PC-9 (cell line): ENCODE measurements around the gene FALEC. TPM values are rescaled to one million over a fixed set of nuclear protein-coding genes. Genes with fewer than 3 reads are reported as not detected.

ENCODE experiments used
- BruUV-seq: library from RNA; stranded (reverse); fragments of 400-500 nt; replicated peaks from 2 replicates; lab custom pipeline; 2021; lab: Mats Ljungman, UMichigan
- CTCF ChIA-PET: fragments of 300-600 bp; sonication (Branson Sonifier 250); formaldehyde crosslinking; loops from one replicate; lab custom pipeline; 2022; ENCODE audit warnings: antibody characterized with exemption; lab: Charles Lee
- POLR2A ChIA-PET: fragments of 300-600 bp; sonication (Branson Sonifier 250); formaldehyde crosslinking; loops from one replicate; lab custom pipeline; 2022; ENCODE audit warnings: antibody characterized with exemption; ENCODE audit not compliant: unreplicated experiment; lab: Charles Lee
- DNase-seq, 2 experiments: peaks; one replicate each; pipeline versions ENCODE4 v3.0.0 to v3.0.0-alpha.2; 2015 to 2022; ENCODE audit warnings: mixed read lengths in 1 of 2
- H2AFZ ChIP-seq: fragments of 200-600 bp; sonication (generic); 2 replicates; pipeline ENCODE4 v1.8.1; 2017; ENCODE audit warnings: antibody characterized with exemption
- H3F3A ChIP-seq: fragments of 200-600 bp; sonication (generic); 2 replicates; pipeline ENCODE4 v1.8.1; 2017; ENCODE audit warnings: antibody characterized with exemption, mild to moderate bottlenecking, low read depth; ENCODE audit not compliant: insufficient read depth
- H3K27ac ChIP-seq: fragments of 200-600 bp; sonication (generic); 2 replicates; pipeline ENCODE4 v1.6.1; 2016; ENCODE audit warnings: mixed run types
- H3K27me3 ChIP-seq: fragments of 200-600 bp; sonication (generic); 2 replicates; pipeline ENCODE4 v1.6.1; 2016; ENCODE audit warnings: low read depth, mixed run types; ENCODE audit not compliant: insufficient read depth
- H3K36me3 ChIP-seq: fragments of 200-600 bp; sonication (generic); 2 replicates; pipeline ENCODE4 v1.6.1; 2016; ENCODE audit warnings: low read depth, mixed run types
- H3K4me1 ChIP-seq: fragments of 200-600 bp; sonication (generic); replicated peaks from 2 replicates; pipeline ENCODE4 v1.6.1; 2016; ENCODE audit warnings: mixed run types; ENCODE audit not compliant: insufficient read depth
- H3K4me2 ChIP-seq: fragments of 200-600 bp; sonication (generic); 2 replicates; pipeline ENCODE4 v1.6.1; 2017; ENCODE audit warnings: mixed run types
- H3K4me3 ChIP-seq: fragments of 200-600 bp; sonication (generic); 2 replicates; pipeline ENCODE4 v1.6.1; 2016; ENCODE audit warnings: mixed run types
- H3K79me2 ChIP-seq: fragments of 200-600 bp; sonication (generic); 2 replicates; pipeline ENCODE4 v1.6.1; 2017; ENCODE audit warnings: low read depth, mixed run types
- H3K9me2 ChIP-seq: fragments of 200-600 bp; sonication (generic); 2 replicates; pipeline ENCODE4 v1.8.1; 2017; ENCODE audit warnings: mild to moderate bottlenecking; ENCODE audit not compliant: insufficient read depth
- H3K9me3 ChIP-seq: fragments of 200-600 bp; sonication (generic); 2 replicates; pipeline ENCODE4 v1.8.1; 2016; ENCODE audit warnings: low read depth; ENCODE audit not compliant: insufficient read depth
- H4K20me1 ChIP-seq: fragments of 200-600 bp; sonication (generic); 2 replicates; pipeline ENCODE4 v1.8.1; 2017; ENCODE audit not compliant: insufficient read depth
- EZH2 ChIP-seq: fragments of 200-600 bp; sonication (generic); IDR thresholded peaks from 2 replicates; pipeline ENCODE4 v1.8.0; 2017; ENCODE audit warnings: antibody characterized with exemption, low read depth
- intact Hi-C: fragments of 100-400 bp; cut with micrococcal nuclease; formaldehyde crosslinking; loops from one replicate; pipeline ENCODE4 v1.10.0; 2022; ENCODE audit not compliant: unreplicated experiment
- total RNA-seq: library from RNA; stranded (reverse); gene quantifications from 2 replicates; pipeline ENCODE4 v1.2.3, GENCODE V29; 2021
- TF ChIP-seq, protein P1 (sequence below): fragments of 200-600 bp; sonication (generic); conservative IDR thresholded peaks from 2 replicates; pipeline ENCODE4 v1.6.1; 2017; ENCODE audit warnings: mixed run types, antibody characterized with exemption, mild to moderate bottlenecking, moderate library complexity

FALEC gene
- total RNA-seq, 1 experiment from 2014 or later = 0.94 TPM

DNA sequence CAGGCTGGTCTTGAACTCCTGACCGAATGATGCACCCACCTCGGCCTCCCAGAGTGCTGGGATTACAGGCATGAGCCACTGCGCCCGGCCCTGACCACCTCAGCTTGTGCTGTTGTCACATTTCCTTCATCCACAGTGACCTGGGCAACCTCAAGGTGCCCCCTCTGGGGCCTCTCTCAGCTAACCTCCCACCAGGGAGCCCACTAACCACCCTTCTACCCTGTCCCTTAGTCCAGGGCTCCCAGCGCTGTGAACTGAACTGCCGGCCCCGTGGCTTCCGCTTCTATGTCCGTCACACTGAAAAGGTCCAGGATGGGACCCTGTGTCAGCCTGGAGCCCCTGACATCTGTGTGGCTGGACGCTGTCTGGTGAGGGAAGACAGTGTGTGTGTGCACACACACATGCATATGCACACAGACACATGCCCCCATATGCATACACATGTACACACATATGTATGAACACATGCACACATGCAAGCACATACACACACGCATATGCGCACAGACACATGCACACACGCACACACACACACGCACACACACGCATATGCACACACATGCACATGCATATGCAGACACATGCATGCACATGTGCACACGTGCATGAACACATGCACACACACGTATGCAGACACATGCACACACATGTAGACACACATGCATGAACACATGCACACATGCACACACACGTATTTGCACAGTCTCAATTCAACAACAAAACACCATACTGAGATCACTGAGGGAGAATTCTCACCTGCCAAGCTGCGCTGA lies 39.8 kb downstream of the FALEC start:
- POLR2A ChIA-PET = interaction anchor here (0.6 kb wide), 1 partner anchor 19 kb away, joined by 6 read pairs; no protein-coding TSS in a partner anchor

DNA sequence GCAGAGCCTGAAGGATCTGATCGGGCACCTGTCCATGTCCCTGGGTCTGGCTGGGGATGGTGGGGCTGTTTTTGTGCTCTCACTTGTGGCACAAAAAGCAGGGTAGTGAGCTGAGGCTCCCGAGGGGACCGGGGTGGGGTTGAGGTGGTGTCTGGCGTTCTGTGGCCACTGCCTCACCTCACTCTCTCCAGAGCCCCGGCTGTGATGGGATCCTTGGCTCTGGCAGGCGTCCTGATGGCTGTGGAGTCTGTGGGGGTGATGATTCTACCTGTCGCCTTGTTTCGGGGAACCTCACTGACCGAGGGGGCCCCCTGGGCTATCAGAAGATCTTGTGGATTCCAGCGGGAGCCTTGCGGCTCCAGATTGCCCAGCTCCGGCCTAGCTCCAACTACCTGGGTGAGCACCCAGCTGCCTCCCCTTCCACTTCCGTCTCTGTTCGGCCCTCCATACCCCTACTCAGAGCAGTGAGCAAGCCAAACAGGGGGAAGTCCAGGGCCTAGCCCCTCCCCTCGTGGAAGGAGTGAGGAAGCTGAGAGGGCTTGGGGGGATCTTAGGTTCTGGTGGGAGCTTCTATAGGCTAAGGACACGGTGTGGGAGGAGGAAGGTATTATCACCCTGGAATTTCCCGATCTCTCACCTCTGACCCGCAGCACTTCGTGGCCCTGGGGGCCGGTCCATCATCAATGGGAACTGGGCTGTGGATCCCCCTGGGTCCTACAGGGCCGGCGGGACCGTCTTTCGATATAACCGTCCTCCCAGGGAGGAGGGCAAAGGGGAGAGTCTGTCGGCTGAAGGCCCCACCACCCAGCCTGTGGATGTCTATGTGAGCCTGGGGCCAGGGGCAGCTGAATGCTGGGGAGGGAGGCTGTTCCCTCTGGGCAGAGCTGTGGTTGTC lies 40.7 kb downstream of the FALEC start:
- Histone ChIP-seq H2AFZ (no peak overlapping the region), H3K4me2 (no peak overlapping the region), H3K9me2 (no peaks in the 10 kb centered on the region), H4K20me1 (no peaks in the 10 kb centered on the region), H3K4me1 (peaks cover 36% of the 10 kb centered on the region), H3F3A (peaks cover 47% of the 10 kb centered on the region), H3K36me3 (no peaks in the 10 kb centered on the region), H3K27me3 (no peaks in the 10 kb centered on the region), H3K79me2 (peaks cover 18% of the 10 kb centered on the region), H3K4me3 (no peak overlapping the region), H3K9me3 (no peaks in the 10 kb centered on the region), H3K27ac (no peak overlapping the region)
- no TSS peak for BruUV-seq
- POLR2A ChIA-PET = no interaction called here
- CTCF ChIA-PET = no interaction called here
- intact Hi-C loops = no loop called here
- no peak for DNase-seq
- TF ChIP-seq EZH2 = no peak
- TF ChIP-seq, protein P1, sequence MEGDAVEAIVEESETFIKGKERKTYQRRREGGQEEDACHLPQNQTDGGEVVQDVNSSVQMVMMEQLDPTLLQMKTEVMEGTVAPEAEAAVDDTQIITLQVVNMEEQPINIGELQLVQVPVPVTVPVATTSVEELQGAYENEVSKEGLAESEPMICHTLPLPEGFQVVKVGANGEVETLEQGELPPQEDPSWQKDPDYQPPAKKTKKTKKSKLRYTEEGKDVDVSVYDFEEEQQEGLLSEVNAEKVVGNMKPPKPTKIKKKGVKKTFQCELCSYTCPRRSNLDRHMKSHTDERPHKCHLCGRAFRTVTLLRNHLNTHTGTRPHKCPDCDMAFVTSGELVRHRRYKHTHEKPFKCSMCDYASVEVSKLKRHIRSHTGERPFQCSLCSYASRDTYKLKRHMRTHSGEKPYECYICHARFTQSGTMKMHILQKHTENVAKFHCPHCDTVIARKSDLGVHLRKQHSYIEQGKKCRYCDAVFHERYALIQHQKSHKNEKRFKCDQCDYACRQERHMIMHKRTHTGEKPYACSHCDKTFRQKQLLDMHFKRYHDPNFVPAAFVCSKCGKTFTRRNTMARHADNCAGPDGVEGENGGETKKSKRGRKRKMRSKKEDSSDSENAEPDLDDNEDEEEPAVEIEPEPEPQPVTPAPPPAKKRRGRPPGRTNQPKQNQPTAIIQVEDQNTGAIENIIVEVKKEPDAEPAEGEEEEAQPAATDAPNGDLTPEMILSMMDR = no peak

More for the DNA sequence above, 39.8 kb downstream of the FALEC start:
- peaks cover 54% of the 10 kb centered on the region for H3F3A ChIP-seq
- H3K9me2 ChIP-seq = no peaks in the 10 kb centered on the region
- TF ChIP-seq, protein P1 = no peak
- no peak for TF ChIP-seq EZH2
- intact Hi-C loops = no loop called here
- BruUV-seq = no TSS peak
- H3K27me3 ChIP-seq = no peaks in the 10 kb centered on the region
- H3K4me2 ChIP-seq = no peak overlapping the region
- peaks cover 40% of the 10 kb centered on the region for H3K4me1 ChIP-seq
- H2AFZ ChIP-seq = no peak overlapping the region
- DNase-seq = no peak
- no peak overlapping the region for H3K4me3 ChIP-seq
- peaks cover 13% of the 10 kb centered on the region for H3K79me2 ChIP-seq
- CTCF ChIA-PET = interaction anchor here (0.6 kb wide), 1 partner anchor 711 kb away, joined by 5 read pairs; no protein-coding TSS in a partner anchor
- H3K36me3 ChIP-seq = no peaks in the 10 kb centered on the region
- no peaks in the 10 kb centered on the region for H4K20me1 ChIP-seq
- H3K27ac ChIP-seq = no peak overlapping the region
- no peaks in the 10 kb centered on the region for H3K9me3 ChIP-seq

DNA sequence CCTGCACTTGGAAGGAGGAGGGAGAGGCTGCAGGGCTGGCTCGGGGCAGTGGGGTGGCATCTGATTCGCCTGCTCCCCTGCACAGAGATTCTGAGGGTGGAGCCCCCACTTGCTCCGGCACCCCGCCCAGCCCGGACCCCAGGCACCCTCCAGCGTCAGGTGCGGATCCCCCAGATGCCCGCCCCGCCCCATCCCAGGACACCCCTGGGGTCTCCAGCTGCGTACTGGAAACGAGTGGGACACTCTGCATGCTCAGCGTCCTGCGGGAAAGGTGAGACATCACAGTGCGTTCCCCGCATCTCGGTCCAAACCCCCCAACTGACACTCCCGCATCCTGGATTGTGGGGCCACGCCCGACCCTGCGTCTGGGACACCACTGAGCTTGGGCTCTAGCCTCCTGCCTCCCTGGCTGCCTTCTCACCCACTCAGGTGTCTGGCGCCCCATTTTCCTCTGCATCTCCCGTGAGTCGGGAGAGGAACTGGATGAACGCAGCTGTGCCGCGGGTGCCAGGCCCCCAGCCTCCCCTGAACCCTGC lies 41.6 kb downstream of the FALEC start:
- ChIA-PET POLR2A (no interaction called here), CTCF (no interaction called here)
- Histone ChIP-seq H3K27me3 (no peaks in the 10 kb centered on the region), H3K4me2 (no peak overlapping the region), H3K9me3 (no peaks in the 10 kb centered on the region), H3K36me3 (no peaks in the 10 kb centered on the region), H3F3A (peaks cover 43% of the 10 kb centered on the region), H2AFZ (no peak overlapping the region), H3K27ac (no peak overlapping the region), H3K4me3 (no peak overlapping the region), H3K79me2 (peaks cover 21% of the 10 kb centered on the region), H3K4me1 (peaks cover 27% of the 10 kb centered on the region), H4K20me1 (no peaks in the 10 kb centered on the region), H3K9me2 (no peaks in the 10 kb centered on the region)
- DNase-seq = no peak
- intact Hi-C loops = no loop called here
- TF ChIP-seq, protein P1 = no peak
- no peak for TF ChIP-seq EZH2
- no TSS peak for BruUV-seq
